Measurements from ENCODE around the gene ZNF518B. TPM values are rescaled to one million over a fixed set of nuclear protein-coding genes. Genes with fewer than 3 reads are reported as not detected.

The ZNF518B gene
- total and polyA plus RNA-seq, 9 of the 15 experiments (the other 6 are each of a cell fraction or from before 2014, with no cell fraction given) = 13.1 to 48.9 (median 37.5) TPM

- TF ChIP-seq PTTG1 (tag; IDR thresholded peaks at IDR 0.05; ENCODE audit: low read depth) (no peak), NR0B1 (IDR thresholded peaks at IDR 0.05; ENCODE audit: partially characterized antibody) (no peak), CTBP1 (IDR thresholded peaks at IDR 0.05; ENCODE audit: borderline replicate concordance) (no peak), ZNF12 (CRISPR knock-in tag; IDR thresholded peaks at IDR 0.05) (no peak), PTRF (tag; IDR thresholded peaks at IDR 0.05) (no peak), MCM5 (IDR thresholded peaks at IDR 0.05; ENCODE audit: low read depth) (no peak), ZNF316 (IDR thresholded peaks at IDR 0.05) (peak; percentile 54), DACH1 (IDR thresholded peaks at IDR 0.05; ENCODE audit: partially characterized antibody) (no peak), SMC3 (conservative IDR thresholded peaks at IDR 0.05; ENCODE audit: insufficient read depth, low read depth, low read length) (no peak), RBM14 (IDR thresholded peaks at IDR 0.05; ENCODE audit: borderline replicate concordance, insufficient read depth, low read depth, low read length) (no peak), TCF15 (CRISPR knock-in tag; IDR thresholded peaks at IDR 0.05) (0 out of 2 replicates have a peak, but pooled peaks have one; percentile 40), GATAD2B (IDR thresholded peaks at IDR 0.05; ENCODE audit: borderline replicate concordance) (no peak), ZNF583 (CRISPR knock-in tag; IDR thresholded peaks at IDR 0.05) (no peak), TCFL5 (CRISPR knock-in tag; conservative IDR thresholded peaks at IDR 0.05) (no peak), THAP7 (CRISPR knock-in tag; IDR thresholded peaks at IDR 0.05) (no peak), MYC (IDR thresholded peaks at IDR 0.05; ENCODE audit: low read depth, low read length) (no peak), MYC (CRISPR knock-in tag; IDR thresholded peaks at IDR 0.05; ENCODE audit: borderline replicate concordance, low read depth) (no peak), ZNF449 (CRISPR knock-in tag; IDR thresholded peaks at IDR 0.05) (no peak), RBM17 (IDR thresholded peaks at IDR 0.05; ENCODE audit: borderline replicate concordance, low read depth, low read length) (no peak)
- TF ChIP-seq, protein P1, sequence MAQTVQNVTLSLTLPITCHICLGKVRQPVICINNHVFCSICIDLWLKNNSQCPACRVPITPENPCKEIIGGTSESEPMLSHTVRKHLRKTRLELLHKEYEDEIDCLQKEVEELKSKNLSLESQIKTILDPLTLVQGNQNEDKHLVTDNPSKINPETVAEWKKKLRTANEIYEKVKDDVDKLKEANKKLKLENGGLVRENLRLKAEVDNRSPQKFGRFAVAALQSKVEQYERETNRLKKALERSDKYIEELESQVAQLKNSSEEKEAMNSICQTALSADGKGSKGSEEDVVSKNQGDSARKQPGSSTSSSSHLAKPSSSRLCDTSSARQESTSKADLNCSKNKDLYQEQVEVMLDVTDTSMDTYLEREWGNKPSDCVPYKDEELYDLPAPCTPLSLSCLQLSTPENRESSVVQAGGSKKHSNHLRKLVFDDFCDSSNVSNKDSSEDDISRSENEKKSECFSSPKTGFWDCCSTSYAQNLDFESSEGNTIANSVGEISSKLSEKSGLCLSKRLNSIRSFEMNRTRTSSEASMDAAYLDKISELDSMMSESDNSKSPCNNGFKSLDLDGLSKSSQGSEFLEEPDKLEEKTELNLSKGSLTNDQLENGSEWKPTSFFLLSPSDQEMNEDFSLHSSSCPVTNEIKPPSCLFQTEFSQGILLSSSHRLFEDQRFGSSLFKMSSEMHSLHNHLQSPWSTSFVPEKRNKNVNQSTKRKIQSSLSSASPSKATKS (CRISPR knock-in tag; IDR thresholded peaks at IDR 0.05) = no peak
- TF ChIP-seq, protein P2, sequence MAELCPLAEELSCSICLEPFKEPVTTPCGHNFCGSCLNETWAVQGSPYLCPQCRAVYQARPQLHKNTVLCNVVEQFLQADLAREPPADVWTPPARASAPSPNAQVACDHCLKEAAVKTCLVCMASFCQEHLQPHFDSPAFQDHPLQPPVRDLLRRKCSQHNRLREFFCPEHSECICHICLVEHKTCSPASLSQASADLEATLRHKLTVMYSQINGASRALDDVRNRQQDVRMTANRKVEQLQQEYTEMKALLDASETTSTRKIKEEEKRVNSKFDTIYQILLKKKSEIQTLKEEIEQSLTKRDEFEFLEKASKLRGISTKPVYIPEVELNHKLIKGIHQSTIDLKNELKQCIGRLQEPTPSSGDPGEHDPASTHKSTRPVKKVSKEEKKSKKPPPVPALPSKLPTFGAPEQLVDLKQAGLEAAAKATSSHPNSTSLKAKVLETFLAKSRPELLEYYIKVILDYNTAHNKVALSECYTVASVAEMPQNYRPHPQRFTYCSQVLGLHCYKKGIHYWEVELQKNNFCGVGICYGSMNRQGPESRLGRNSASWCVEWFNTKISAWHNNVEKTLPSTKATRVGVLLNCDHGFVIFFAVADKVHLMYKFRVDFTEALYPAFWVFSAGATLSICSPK (IDR thresholded peaks at IDR 0.05; ENCODE audit: borderline replicate concordance) = no peak
Measured at GRCh38 chr4:10460313-10461047, 3.3 kb upstream of the ZNF518B start (continued).

All from K562 (cell line).